Hepatocyte (in vitro differentiated cells): ENCODE results near the gene CAST. TPM values are rescaled to one million over a fixed set of nuclear protein-coding genes. Genes with fewer than 3 reads are reported as not detected.

ENCODE experiments used
- DNase-seq: peaks from one replicate; pipeline ENCODE4 v3.0.0-alpha.2; 2016; ENCODE audit warnings: low spot score
- H2AFZ ChIP-seq: fragments of 200-600 bp; sonication (generic); 2 replicates; pipeline ENCODE4 v1.6.0; 2016; ENCODE audit warnings: antibody characterized with exemption, mild to moderate bottlenecking
- H3K27ac ChIP-seq: fragments of 200-600 bp; sonication (generic); 2 replicates; pipeline ENCODE4 v1.5.1; 2016; ENCODE audit warnings: mild to moderate bottlenecking
- H3K27me3 ChIP-seq: fragments of 200-600 bp; sonication (generic); 2 replicates; pipeline ENCODE4 v1.6.1; 2016
- H3K36me3 ChIP-seq: fragments of 200-600 bp; sonication (generic); replicated peaks from 2 replicates; pipeline ENCODE4 v1.5.1; 2016; ENCODE audit warnings: low read depth; ENCODE audit not compliant: insufficient read depth
- H3K4me1 ChIP-seq: fragments of 200-600 bp; sonication (generic); 2 replicates; pipeline ENCODE4 v1.5.1; 2016; ENCODE audit warnings: mild to moderate bottlenecking, moderate library complexity; ENCODE audit not compliant: insufficient read depth
- H3K4me2 ChIP-seq: fragments of 200-600 bp; sonication (generic); 2 replicates; pipeline ENCODE4 v1.6.0; 2016
- H3K4me3 ChIP-seq: fragments of 200-600 bp; sonication (generic); 2 replicates; pipeline ENCODE4 v1.5.1; 2016; ENCODE audit warnings: mild to moderate bottlenecking
- H3K79me2 ChIP-seq: fragments of 200-600 bp; sonication (generic); 2 replicates; pipeline ENCODE4 v1.6.0; 2017; ENCODE audit warnings: mild to moderate bottlenecking
- H3K9me2 ChIP-seq: fragments of 200-600 bp; sonication (generic); replicated peaks from 2 replicates; pipeline ENCODE4 v1.6.0; 2017; ENCODE audit warnings: mild to moderate bottlenecking; ENCODE audit not compliant: insufficient read depth
- H3K9me3 ChIP-seq: fragments of 200-600 bp; sonication (generic); 2 replicates; pipeline ENCODE4 v1.5.1; 2016; ENCODE audit warnings: low read depth, mild to moderate bottlenecking
- H4K20me1 ChIP-seq: fragments of 200-600 bp; sonication (generic); 2 replicates; pipeline ENCODE4 v1.6.0; 2016; ENCODE audit warnings: mild to moderate bottlenecking; ENCODE audit not compliant: insufficient read depth, poor library complexity, severe bottlenecking
- EZH2 ChIP-seq: fragments of 200-600 bp; sonication (generic); IDR thresholded peaks from 2 replicates; pipeline ENCODE4 v1.6.1; 2016; ENCODE audit warnings: antibody characterized with exemption, mild to moderate bottlenecking, borderline replicate concordance
- EZH2phosphoT487 ChIP-seq: fragments of 200-600 bp; sonication (generic); IDR thresholded peaks from one replicate; pipeline ENCODE4 v1.6.1; 2018; ENCODE audit warnings: antibody characterized with exemption, mild to moderate bottlenecking, low read depth, moderate library complexity; ENCODE audit not compliant: unreplicated experiment, severe bottlenecking
- WGBS: methylation state at CpG from one replicate; pipeline ENCODE4 v1.1.6; 2016; ENCODE audit warnings: low lambda C conversion rate; ENCODE audit errors: missing lambda C conversion rate; 5-methylcytosine and 5-hydroxymethylcytosine counted together
- polyA plus RNA-seq: library from polyadenylated mRNA; unstranded; fragments of >200 nt; fragmentation: Nextera tagmentation; extraction: Ambion mirVana; gene quantifications from 2 replicates; pipeline ENCODE4 v1.2.1, GENCODE V29; 2016
- total RNA-seq: library from RNA; depleted of rRNA; stranded (reverse); fragments of >200 nt; gene quantifications from 2 replicates; pipeline ENCODE4 v1.2.3, GENCODE V29; 2014
- TF ChIP-seq, protein P1 (sequence below): fragments of 200-600 bp; sonication (generic); IDR thresholded peaks from 2 replicates; pipeline ENCODE4 v1.5.1; 2016; ENCODE audit warnings: antibody characterized with exemption, mild to moderate bottlenecking; ENCODE audit not compliant: poor library complexity

CAST gene
- total and polyA plus RNA-seq, 2 experiments from 2014 or later, result 140 to 177 TPM

DNA sequence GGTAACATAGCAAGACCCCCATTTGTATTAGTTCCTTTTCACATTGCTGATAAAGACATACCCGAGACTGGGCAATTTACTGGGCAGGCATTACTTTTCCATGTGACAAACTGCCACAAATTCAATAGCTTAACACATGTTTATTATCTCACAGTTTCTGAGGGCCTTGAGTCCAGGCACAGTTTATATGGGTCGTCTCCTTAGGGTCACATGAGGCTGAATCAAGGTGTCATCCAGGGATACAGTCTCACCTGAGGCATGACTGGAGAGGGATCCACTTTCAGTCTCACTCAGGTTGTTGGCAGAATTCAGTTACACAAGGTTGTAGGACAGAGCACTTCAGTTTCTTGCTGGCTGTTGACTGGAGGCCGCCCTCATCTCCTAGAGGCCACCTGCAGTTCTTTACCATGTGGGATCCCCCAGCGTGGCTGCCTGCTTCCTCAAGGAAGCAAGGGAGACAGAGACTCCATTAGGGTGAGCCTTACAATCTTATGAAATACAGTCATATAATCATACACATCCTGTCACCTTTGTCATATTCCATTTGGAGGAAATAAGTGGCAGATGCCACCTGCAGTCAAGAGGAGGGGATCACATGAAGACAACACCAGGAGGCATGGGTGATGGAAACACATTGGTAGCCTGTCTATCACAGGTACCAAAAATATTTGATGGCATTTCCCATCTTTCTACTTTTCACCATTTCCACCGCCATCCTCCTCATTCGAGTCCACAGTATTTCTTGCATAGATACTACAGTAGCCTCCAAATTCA lies 160.7 kb downstream of the CAST start:
- no peaks in the 10 kb centered on the region for H3K9me2 ChIP-seq
- H2AFZ ChIP-seq, result no peak overlapping the region
- H3K79me2 ChIP-seq, result no peaks in the 10 kb centered on the region
- no peak overlapping the region for H3K27ac ChIP-seq
- no peaks in the 10 kb centered on the region for H3K27me3 ChIP-seq
- no peaks in the 10 kb centered on the region for H3K4me1 ChIP-seq
- H3K36me3 ChIP-seq, result no peaks in the 10 kb centered on the region
- H3K9me3 ChIP-seq, result no peaks in the 10 kb centered on the region
- no peak overlapping the region for H3K4me3 ChIP-seq
- 91% methylated on average over 6 of the region's 6 CpGs for whole genome bisulfite sequencing
- H3K4me2 ChIP-seq, result no peak overlapping the region
- no peaks in the 10 kb centered on the region for H4K20me1 ChIP-seq
- no peak for TF ChIP-seq EZH2phosphoT487
- TF ChIP-seq, protein P1, sequence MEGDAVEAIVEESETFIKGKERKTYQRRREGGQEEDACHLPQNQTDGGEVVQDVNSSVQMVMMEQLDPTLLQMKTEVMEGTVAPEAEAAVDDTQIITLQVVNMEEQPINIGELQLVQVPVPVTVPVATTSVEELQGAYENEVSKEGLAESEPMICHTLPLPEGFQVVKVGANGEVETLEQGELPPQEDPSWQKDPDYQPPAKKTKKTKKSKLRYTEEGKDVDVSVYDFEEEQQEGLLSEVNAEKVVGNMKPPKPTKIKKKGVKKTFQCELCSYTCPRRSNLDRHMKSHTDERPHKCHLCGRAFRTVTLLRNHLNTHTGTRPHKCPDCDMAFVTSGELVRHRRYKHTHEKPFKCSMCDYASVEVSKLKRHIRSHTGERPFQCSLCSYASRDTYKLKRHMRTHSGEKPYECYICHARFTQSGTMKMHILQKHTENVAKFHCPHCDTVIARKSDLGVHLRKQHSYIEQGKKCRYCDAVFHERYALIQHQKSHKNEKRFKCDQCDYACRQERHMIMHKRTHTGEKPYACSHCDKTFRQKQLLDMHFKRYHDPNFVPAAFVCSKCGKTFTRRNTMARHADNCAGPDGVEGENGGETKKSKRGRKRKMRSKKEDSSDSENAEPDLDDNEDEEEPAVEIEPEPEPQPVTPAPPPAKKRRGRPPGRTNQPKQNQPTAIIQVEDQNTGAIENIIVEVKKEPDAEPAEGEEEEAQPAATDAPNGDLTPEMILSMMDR, result no peak
- no peak for TF ChIP-seq EZH2
- DNase-seq, result no peak

- Histone ChIP-seq H3K27me3 (no peaks in the 10 kb centered on the region), H2AFZ (no peak overlapping the region), H4K20me1 (no peaks in the 10 kb centered on the region), H3K9me3 (no peaks in the 10 kb centered on the region), H3K4me3 (no peak overlapping the region), H3K4me2 (no peak overlapping the region), H3K9me2 (no peaks in the 10 kb centered on the region), H3K4me1 (no peaks in the 10 kb centered on the region), H3K27ac (peak overlapping the region; percentile 3), H3K36me3 (no peaks in the 10 kb centered on the region), H3K79me2 (no peaks in the 10 kb centered on the region)
- DNase-seq, result peak; percentile 55
- 17% methylated on average over 2 of the region's 2 CpGs for WGBS
- TF ChIP-seq, protein P1, result no peak
- TF ChIP-seq EZH2, result no peak
- no peak for TF ChIP-seq EZH2phosphoT487
Measured at GRCh38 chr5:96823900-96824380, 161.8 kb downstream of the CAST start.

Other genes with a start within 250 kb of the CAST start
- gene PCSK1, start 229.1 kb upstream of the CAST start, total RNA-seq, result 0.36 and 0.90 TPM in 2 replicates
- 0.08 TPM in 1 of 2 replicates, not detected in the other for gene PCSK1, start 229.1 kb upstream of the CAST start, polyA plus RNA-seq
- gene ERAP1, start 145.6 kb downstream of the CAST start, total RNA-seq, result 44.6 and 66.5 TPM in 2 replicates
- gene ERAP1, start 145.6 kb downstream of the CAST start, polyA plus RNA-seq, result 13.9 and 19.7 TPM in 2 replicates
- 0.56 and 0.87 TPM in 2 replicates for gene ERAP2, start 214.1 kb downstream of the CAST start, total RNA-seq
- gene ERAP2, start 214.1 kb downstream of the CAST start, polyA plus RNA-seq, result 1.5 and 2.0 TPM in 2 replicates